HG03432 (cell line): ENCODE measurements around the gene RDH13.

ENCODE experiments used
- ATAC-seq: cut with Tn5 transposase; IDR thresholded peaks from one replicate; pipeline ENCODE4 v1.9.1; 2021; ENCODE audit warnings: mild to moderate bottlenecking, moderate library complexity; ENCODE audit not compliant: unreplicated experiment

RDH13 gene

GRCh38 chr19:55092423-55093318, 29.7 kb upstream of the RDH13 start:
- no peak for ATAC-seq

GRCh38 chr19:55091955-55092354, 29.0 kb upstream of the RDH13 start:
- ATAC-seq = no peak

GRCh38 chr19:55091126-55091910, 28.4 kb upstream of the RDH13 start:
- no peak for ATAC-seq

- ATAC-seq = no peak
These were observed 27.6 kb upstream of the RDH13 start for GRCh38 chr19:55090564-55090963.

- ATAC-seq = no peak
These were observed 26.5 kb upstream of the RDH13 start for GRCh38 chr19:55089342-55089944.

GRCh38 chr19:55088543-55089341, 25.8 kb upstream of the RDH13 start:
- ATAC-seq = no peak

- no peak for ATAC-seq
These were observed 25.1 kb upstream of the RDH13 start for GRCh38 chr19:55088021-55088451.

- no peak for ATAC-seq
These were observed 24.6 kb upstream of the RDH13 start for GRCh38 chr19:55087542-55087901.

- no peak for ATAC-seq
These were observed 24.0 kb upstream of the RDH13 start for GRCh38 chr19:55086730-55087541.

GRCh38 chr19:55085923-55086715, 23.2 kb upstream of the RDH13 start:
- ATAC-seq = no peak

- no peak for ATAC-seq
These were observed 21.5 kb upstream of the RDH13 start for GRCh38 chr19:55084416-55084815.

- ATAC-seq = no peak
These were observed 20.3 kb upstream of the RDH13 start for GRCh38 chr19:55083004-55083850.

GRCh38 chr19:55082020-55082851, 19.3 kb upstream of the RDH13 start:
- ATAC-seq = no peak

- ATAC-seq = no peak
These were observed 18.7 kb upstream of the RDH13 start for GRCh38 chr19:55081770-55082019.

- peak; percentile 68 for ATAC-seq
These were observed 18.2 kb upstream of the RDH13 start for GRCh38 chr19:55080968-55081769.

- peak; percentile 37 for ATAC-seq
These were observed 17.4 kb upstream of the RDH13 start for GRCh38 chr19:55080121-55080967.
